ENCODE data around the gene ARHGAP21. TPM values are rescaled to one million over a fixed set of nuclear protein-coding genes. Genes with fewer than 3 reads are reported as not detected.
"Not testable (repeated sequence)": the region's sequence is repeated elsewhere in the genome, so short reads cannot be mapped to it uniquely, and the experiment has no call there.

ARHGAP21 gene
- total RNA-seq, 1 donor from 2014 or later: 102 TPM

GRCh38 chr10:24685958-24686540 is 37.6 kb downstream of the ARHGAP21 start:
- peak; percentile 82 for DNase-seq (ENCODE audit: low spot score)

GRCh38 chr10:24683554-24683953 is 40.1 kb downstream of the ARHGAP21 start:
- no peak for DNase-seq (ENCODE audit: low spot score)

GRCh38 chr10:24681572-24682088 is 42.1 kb downstream of the ARHGAP21 start:
- no peak for DNase-seq (ENCODE audit: low spot score)

GRCh38 chr10:24680647-24681524 is 42.8 kb downstream of the ARHGAP21 start:
- DNase-seq (ENCODE audit: low spot score): no peak

- DNase-seq (ENCODE audit: low spot score): no peak
These were observed 44.9 kb downstream of the ARHGAP21 start for GRCh38 chr10:24678757-24679156.

GRCh38 chr10:24674892-24675632 is 48.6 kb downstream of the ARHGAP21 start:
- no peak for DNase-seq (ENCODE audit: low spot score)

GRCh38 chr10:24670964-24671670 is 52.6 kb downstream of the ARHGAP21 start:
- no peak for DNase-seq (ENCODE audit: low spot score)

- peak; percentile 44 for DNase-seq (ENCODE audit: low spot score)
These were observed 54.3 kb downstream of the ARHGAP21 start for GRCh38 chr10:24669285-24669852.

- no peak for DNase-seq (ENCODE audit: low spot score)
These were observed 55.4 kb downstream of the ARHGAP21 start for GRCh38 chr10:24668247-24668646.

- no peak for DNase-seq (ENCODE audit: low spot score)
These were observed 58.7 kb downstream of the ARHGAP21 start for GRCh38 chr10:24664991-24665390.

- DNase-seq (ENCODE audit: low spot score): no peak
These were observed 62.3 kb downstream of the ARHGAP21 start for GRCh38 chr10:24661376-24661775.

GRCh38 chr10:24658319-24658718 is 65.4 kb downstream of the ARHGAP21 start:
- DNase-seq (ENCODE audit: low spot score): not testable (repeated sequence)

- not testable (repeated sequence) for DNase-seq (ENCODE audit: low spot score)
These were observed 67.4 kb downstream of the ARHGAP21 start for GRCh38 chr10:24656326-24656725.

GRCh38 chr10:24652381-24652957 is 71.2 kb downstream of the ARHGAP21 start:
- DNase-seq (ENCODE audit: low spot score): no peak

GRCh38 chr10:24651923-24652322 is 71.8 kb downstream of the ARHGAP21 start:
- peak; percentile 14 for DNase-seq (ENCODE audit: low spot score)

- DNase-seq (ENCODE audit: low spot score): no peak
These were observed 72.9 kb downstream of the ARHGAP21 start for GRCh38 chr10:24650669-24651391.

- no peak for DNase-seq (ENCODE audit: low spot score)
These were observed 77.9 kb downstream of the ARHGAP21 start for GRCh38 chr10:24645784-24646183.

- no peak for DNase-seq (ENCODE audit: low spot score)
These were observed 78.7 kb downstream of the ARHGAP21 start for GRCh38 chr10:24645022-24645421.

- no peak for DNase-seq (ENCODE audit: low spot score)
These were observed 79.9 kb downstream of the ARHGAP21 start for GRCh38 chr10:24643679-24644209.

Measured in umbilical cord (tissue), 2 donors.